Measurements from ENCODE around the gene KXD1.
"Not testable (repeated sequence)": the region's sequence is repeated elsewhere in the genome, so short reads cannot be mapped to it uniquely, and the experiment has no call there.

- not testable (repeated sequence) for TF ChIP-seq POLR2A (IDR thresholded peaks at IDR 0.05; ENCODE audit: low read depth, low read length); POLR2AphosphoS5 (IDR thresholded peaks at IDR 0.05; ENCODE audit: low read depth, low read length); TAF1 (IDR thresholded peaks at IDR 0.05; ENCODE audit: borderline replicate concordance, low read depth, low read length)
Observed at GRCh38 chr19:18592732-18593131, 35.1 kb downstream of the KXD1 start.

Data from GM12892 (cell line).